Stimulated activated naive B cell treated with anti-CD40 and anti-IgM and Interleukin-4, amounts not matched to agents 10 μg/mL and 1 μg/mL and 100 μg/mL, for 72 hours (primary cell): ENCODE measurements around the gene PGP.
"Not testable (repeated sequence)": the region's sequence is repeated elsewhere in the genome, so short reads cannot be mapped to it uniquely, and the experiment has no call there.

ENCODE experiments used
- ATAC-seq, 2 donors: fragments of 150-1000 bp; cut with Tn5 transposase; replicated peaks; 2 replicates each; pipeline ENCODE4 v1.10.0; 2021; ENCODE audit warnings: moderate library complexity in 1 of 2
- DNase-seq: peaks from one replicate; pipeline ENCODE4 v3.0.0; 2021
- H3K27ac Mint-ChIP-seq: one replicate; pipeline ENCODE4 v1.8.0; 2022; ENCODE audit warnings: mild to moderate bottlenecking, mixed read lengths
- H3K27me3 Mint-ChIP-seq, 2 donors: one replicate each; pipeline ENCODE4 v1.8.0; 2022; ENCODE audit warnings: mixed read lengths in 2 of 2
- H3K36me3 Mint-ChIP-seq, 2 donors: one replicate each; pipeline ENCODE4 v1.8.0; 2022; ENCODE audit warnings: mixed read lengths in 2 of 2, mild to moderate bottlenecking in 1 of 2
- H3K4me1 Mint-ChIP-seq, 2 donors: one replicate each; pipeline ENCODE4 v1.8.0; 2022; ENCODE audit warnings: mixed read lengths in 2 of 2, mild to moderate bottlenecking in 1 of 2
- H3K4me3 Mint-ChIP-seq, 2 donors: one replicate each; pipeline ENCODE4 v1.8.0; 2022; ENCODE audit warnings: mild to moderate bottlenecking in 2 of 2, mixed read lengths in 2 of 2, moderate library complexity in 1 of 2
- H3K9me3 Mint-ChIP-seq, 2 donors: one replicate each; pipeline ENCODE4 v1.8.0; 2022; ENCODE audit warnings: mixed read lengths in 2 of 2, mild to moderate bottlenecking in 1 of 2

The PGP gene

DNA sequence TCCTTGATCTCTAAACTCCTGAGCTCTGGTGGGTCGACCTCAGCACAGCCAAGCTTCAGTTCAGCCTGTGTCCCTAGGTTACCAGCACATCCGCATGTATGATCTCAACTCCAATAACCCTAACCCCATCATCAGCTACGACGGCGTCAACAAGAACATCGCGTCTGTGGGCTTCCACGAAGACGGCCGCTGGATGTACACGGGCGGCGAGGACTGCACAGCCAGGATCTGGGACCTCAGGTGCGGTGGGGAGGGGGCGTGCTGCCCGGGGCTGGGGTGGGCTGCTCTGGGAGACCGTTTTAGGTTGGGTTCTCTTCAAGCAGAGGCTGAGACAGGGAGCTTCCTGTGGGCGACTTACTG lies 8.2 kb downstream of the PGP start:
- H3K4me1 Mint-ChIP-seq: peaks cover 24 to 40% of the 10 kb centered on the region in 2 donors
- H3K27ac Mint-ChIP-seq: peak overlapping the region; percentile 88

DNA sequence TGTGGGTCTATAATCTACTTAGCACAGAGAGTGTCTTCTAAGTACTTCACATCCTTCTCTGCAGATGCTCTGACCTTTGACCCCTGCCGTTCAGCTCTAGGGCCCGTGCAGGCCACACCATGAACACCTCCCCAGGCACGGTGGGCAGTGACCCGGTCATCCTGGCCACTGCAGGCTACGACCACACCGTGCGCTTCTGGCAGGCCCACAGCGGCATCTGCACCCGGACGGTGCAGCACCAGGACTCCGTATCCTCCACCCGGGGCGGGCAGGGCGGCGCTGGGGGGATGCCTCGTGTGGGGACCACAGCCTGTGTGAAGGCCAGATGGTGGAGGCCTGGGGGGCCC lies 8.7 kb downstream of the PGP start:
- peak overlapping the region; percentile 88 for H3K27ac Mint-ChIP-seq
- H3K27me3 Mint-ChIP-seq: peaks cover 0 to 12% of the 10 kb centered on the region in 2 donors
- ATAC-seq (peak in 1 of 2 donors; percentile 39), DNase-seq (no peak)
- peaks cover 24 to 40% of the 10 kb centered on the region in 2 donors for H3K4me1 Mint-ChIP-seq
- peak overlapping the region; percentile 82 to 91 for H3K4me3 Mint-ChIP-seq
- H3K9me3 Mint-ChIP-seq: no peaks in the 10 kb centered on the region
- peaks cover 27 to 29% of the 10 kb centered on the region in 2 donors for H3K36me3 Mint-ChIP-seq

More for the DNA sequence above, 8.2 kb downstream of the PGP start:
- peak overlapping the region; percentile 82 to 91 for H3K4me3 Mint-ChIP-seq
- DNase-seq (no peak), ATAC-seq (no peak)
- H3K27me3 Mint-ChIP-seq: peaks cover 0 to 12% of the 10 kb centered on the region in 2 donors
- H3K9me3 Mint-ChIP-seq: no peaks in the 10 kb centered on the region
- H3K36me3 Mint-ChIP-seq: peaks cover 27 to 29% of the 10 kb centered on the region in 2 donors

DNA sequence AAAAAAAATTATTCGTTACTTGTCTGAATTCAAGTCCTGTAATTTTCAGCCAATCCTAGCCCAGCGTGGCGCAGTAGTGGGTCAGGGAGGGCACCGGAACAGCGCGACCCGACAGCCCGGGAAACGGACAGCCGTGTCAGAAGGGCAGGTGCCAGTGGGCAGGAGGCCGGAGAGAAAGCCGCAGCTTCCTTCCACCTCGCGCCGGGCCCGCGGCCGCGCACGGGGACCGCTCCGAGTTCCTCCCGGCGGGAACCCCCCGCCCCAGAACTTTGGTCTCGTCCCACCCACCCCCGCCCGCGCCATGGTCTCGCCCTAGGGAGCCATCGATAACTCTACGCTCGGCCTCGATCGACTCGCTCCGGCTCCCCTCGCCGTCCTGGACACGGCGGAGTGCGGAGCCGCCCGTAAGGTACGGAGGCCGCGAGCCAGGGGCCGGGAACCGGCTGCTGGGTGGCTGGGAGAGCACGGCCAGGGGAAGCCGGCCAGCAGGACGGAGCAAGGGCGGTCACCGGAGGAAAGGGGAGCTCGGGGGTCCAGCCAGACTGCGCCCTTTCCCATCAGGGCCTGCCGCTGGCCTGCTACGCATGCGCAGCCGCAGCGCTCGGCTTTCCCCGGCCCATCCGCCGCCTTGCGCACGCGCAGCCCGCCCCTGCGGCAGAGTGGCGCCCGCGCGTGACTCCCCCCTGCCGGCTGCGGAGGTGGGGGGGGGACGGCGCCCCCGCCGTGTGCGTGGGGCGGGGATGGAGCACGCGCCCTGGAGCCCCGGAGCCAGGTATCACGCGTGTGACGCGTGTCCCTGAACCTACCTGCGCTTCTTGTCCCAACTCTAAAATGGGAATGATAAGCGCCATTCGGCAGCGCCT lies 9.3 kb downstream of the PGP start, which contains the start of gene MLST8:
MLST8 (plus strand) TSS at position 351 of the 863 bp plus-strand sequence. CDS start 632 bp downstream, outside the sequence.
- peak; percentile 87 for DNase-seq
- H3K4me1 Mint-ChIP-seq: peaks cover 23 to 37% of the 10 kb centered on the region in 2 donors
- H3K9me3 Mint-ChIP-seq: no peaks in the 10 kb centered on the region
- peaks cover 0 to 12% of the 10 kb centered on the region in 2 donors for H3K27me3 Mint-ChIP-seq
- peak within 1 kb of the TSS; percentile 82 to 91 for H3K4me3 Mint-ChIP-seq
- peak within 1 kb of the TSS; percentile 96 for H3K27ac Mint-ChIP-seq
- ATAC-seq: peak; percentile 77 to 80
- H3K36me3 Mint-ChIP-seq: peaks cover 25 to 27% of the 10 kb centered on the region in 2 donors

GRCh38 chr16:2204416-2205103 lies 10.1 kb downstream of the PGP start:
- Mint-ChIP-seq H3K27ac (peak overlapping the region; percentile 90), H3K4me3 (peak overlapping the region; percentile 79 to 91), H3K9me3 (no peaks in the 10 kb centered on the region), H3K4me1 (peaks cover 21 to 35% of the 10 kb centered on the region in 2 donors), H3K27me3 (peaks cover 5 to 20% of the 10 kb centered on the region in 2 donors), H3K36me3 (peaks cover 24 to 25% of the 10 kb centered on the region in 2 donors)
- DNase-seq: no peak
- ATAC-seq: peak; percentile 2

GRCh38 chr16:2203119-2203688 lies 11.4 kb downstream of the PGP start:
- H3K27ac Mint-ChIP-seq, ATAC-seq, DNase-seq, H3K9me3 Mint-ChIP-seq: not testable (repeated sequence)
- Mint-ChIP-seq H3K36me3 (peaks cover 14 to 19% of the 10 kb centered on the region in 2 donors), H3K4me1 (peaks cover 21 to 31% of the 10 kb centered on the region in 2 donors), H3K4me3 (peak overlapping the region; percentile 51 to 53), H3K27me3 (peaks cover 13 to 30% of the 10 kb centered on the region in 2 donors)

GRCh38 chr16:2200313-2200712 lies 14.3 kb downstream of the PGP start:
- H3K4me3 Mint-ChIP-seq: no peak overlapping the region
- peaks cover 0 to 3% of the 10 kb centered on the region in 2 donors for H3K36me3 Mint-ChIP-seq
- peaks cover 8 to 17% of the 10 kb centered on the region in 2 donors for H3K4me1 Mint-ChIP-seq
- H3K27ac Mint-ChIP-seq: no peak overlapping the region
- H3K9me3 Mint-ChIP-seq: no peaks in the 10 kb centered on the region
- ATAC-seq: no peak
- H3K27me3 Mint-ChIP-seq: peaks cover 24 to 48% of the 10 kb centered on the region in 2 donors
- no peak for DNase-seq

- DNase-seq (no peak), ATAC-seq (no peak)
- Mint-ChIP-seq H3K36me3 (peaks cover 0 to 3% of the 10 kb centered on the region in 2 donors), H3K4me1 (peaks cover 14 to 22% of the 10 kb centered on the region in 2 donors), H3K27me3 (peaks cover 31 to 54% of the 10 kb centered on the region in 2 donors), H3K9me3 (no peaks in the 10 kb centered on the region), H3K4me3 (no peak overlapping the region), H3K27ac (no peak overlapping the region)
Measured at GRCh38 chr16:2199621-2200139, 15.0 kb downstream of the PGP start.

DNA sequence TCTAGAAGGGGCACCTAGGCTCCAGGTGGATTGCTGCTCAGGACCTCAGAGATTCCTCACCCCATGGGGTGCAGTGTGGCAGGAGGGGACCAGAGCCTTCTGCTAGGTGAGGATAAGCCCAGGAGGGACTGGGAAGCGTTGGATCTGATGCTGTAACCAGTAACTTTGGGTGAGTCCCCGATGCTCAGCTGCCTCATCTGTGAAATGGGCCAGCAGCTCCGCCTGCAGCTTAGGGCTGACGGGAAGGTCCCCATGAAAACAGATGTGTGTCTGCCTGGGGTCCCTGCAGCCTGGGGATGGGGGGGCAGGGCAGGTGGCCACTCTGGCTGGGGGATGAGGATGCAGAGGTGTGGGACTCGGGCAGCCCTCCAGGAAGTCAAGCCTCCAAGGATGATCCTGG lies 15.5 kb downstream of the PGP start:
- Mint-ChIP-seq H3K4me1 (peaks cover 9 to 20% of the 10 kb centered on the region in 2 donors), H3K36me3 (peaks cover 0 to 3% of the 10 kb centered on the region in 2 donors), H3K4me3 (no peak overlapping the region), H3K9me3 (no peaks in the 10 kb centered on the region), H3K27ac (no peak overlapping the region), H3K27me3 (peaks cover 33 to 60% of the 10 kb centered on the region in 2 donors)
- DNase-seq (no peak), ATAC-seq (no peak)

DNA sequence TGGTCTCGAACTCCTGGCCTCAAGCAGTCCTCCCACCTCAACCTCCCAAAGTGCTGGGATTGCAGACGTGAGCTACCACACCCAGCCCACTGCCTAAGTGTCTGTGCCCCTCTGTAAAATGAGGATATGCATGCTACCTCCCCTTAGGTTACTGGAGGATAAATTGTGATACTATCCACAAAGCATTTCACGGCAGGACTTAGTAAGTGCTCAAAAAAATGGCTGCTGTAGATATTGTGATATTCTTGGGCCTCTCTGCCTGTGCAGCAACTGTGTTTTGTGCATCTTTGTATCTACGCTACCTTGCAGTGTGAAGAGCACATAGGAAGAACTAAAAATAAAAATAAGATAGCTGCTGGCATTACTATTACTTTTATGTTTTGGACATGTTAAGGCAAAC lies 16.4 kb downstream of the PGP start:
- H3K27me3 Mint-ChIP-seq: peaks cover 41 to 68% of the 10 kb centered on the region in 2 donors
- no peak for DNase-seq
- no peak overlapping the region for H3K4me3 Mint-ChIP-seq

GRCh38 chr16:2197765-2198164 lies 16.9 kb downstream of the PGP start:
- Mint-ChIP-seq H3K9me3 (no peaks in the 10 kb centered on the region), H3K27me3 (peaks cover 42 to 73% of the 10 kb centered on the region in 2 donors), H3K27ac (no peak overlapping the region), H3K36me3 (no peaks in the 10 kb centered on the region), H3K4me1 (peaks cover 6 to 20% of the 10 kb centered on the region in 2 donors), H3K4me3 (no peak overlapping the region)
- ATAC-seq (no peak), DNase-seq (no peak)

More for the DNA sequence above, 16.4 kb downstream of the PGP start:
- Mint-ChIP-seq H3K4me1 (peaks cover 6 to 20% of the 10 kb centered on the region in 2 donors), H3K36me3 (no peaks in the 10 kb centered on the region), H3K9me3 (no peaks in the 10 kb centered on the region), H3K27ac (no peak overlapping the region)
- no peak for ATAC-seq

GRCh38 chr16:2196981-2197511 lies 17.6 kb downstream of the PGP start:
- ATAC-seq (no peak), DNase-seq (no peak)
- no peaks in the 10 kb centered on the region for H3K36me3 Mint-ChIP-seq
- peaks cover 48 to 74% of the 10 kb centered on the region in 2 donors for H3K27me3 Mint-ChIP-seq
- peak overlapping the region; percentile 74 to 81 for H3K4me3 Mint-ChIP-seq
- H3K4me1 Mint-ChIP-seq: peaks cover 6 to 20% of the 10 kb centered on the region in 2 donors
- no peaks in the 10 kb centered on the region for H3K9me3 Mint-ChIP-seq
- no peak overlapping the region for H3K27ac Mint-ChIP-seq

- H3K4me3 Mint-ChIP-seq: peak within 1 kb of the TSS; percentile 74 to 81
- peak within 1 kb of the TSS; percentile 65 for H3K27ac Mint-ChIP-seq
- DNase-seq (no peak), ATAC-seq (peak; percentile 59 to 64)
- H3K9me3 Mint-ChIP-seq: no peaks in the 10 kb centered on the region
- peaks cover 6 to 20% of the 10 kb centered on the region in 2 donors for H3K4me1 Mint-ChIP-seq
- H3K36me3 Mint-ChIP-seq: no peaks in the 10 kb centered on the region
- H3K27me3 Mint-ChIP-seq: peaks cover 52 to 68% of the 10 kb centered on the region in 2 donors
Measured at GRCh38 chr16:2196162-2196980, 18.3 kb downstream of the PGP start, which contains the start of gene CASKIN1. Gene CASKIN1 (minus strand): TSS chr16:2196605. CDS start chr16:2196432, 173 bp downstream.
